ENCODE data around the gene CXorf49B.

DNA sequence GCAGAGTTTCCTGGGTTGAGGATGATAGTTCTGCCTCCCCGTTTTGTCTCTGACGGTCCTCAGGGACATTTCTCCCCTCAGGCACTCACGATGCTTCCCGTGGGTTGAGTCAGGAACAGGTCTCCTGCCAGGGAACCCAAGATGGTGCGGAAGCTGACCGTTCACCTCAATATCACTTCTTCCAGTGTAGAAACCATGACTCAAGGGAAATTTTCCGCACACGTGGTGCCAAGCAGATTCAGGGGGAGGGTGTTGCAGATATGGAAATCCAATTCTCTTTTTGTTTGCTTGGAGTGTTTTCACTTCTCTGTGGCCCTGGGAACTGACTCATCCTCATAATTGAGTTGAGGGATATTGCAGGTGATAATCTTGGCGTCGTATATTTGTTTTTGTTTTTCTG, 46.7 kb downstream of the CXorf49B start:
- no peak for TF ChIP-seq CTCF (IDR thresholded peaks at IDR 0.05 in 8 of 11, conservative IDR thresholded peaks at IDR 0.05 in 3 of 11)
- TF ChIP-seq POLR2A (IDR thresholded peaks at IDR 0.05) = no peak
- no peak for TF ChIP-seq POLR2AphosphoS5 (IDR thresholded peaks at IDR 0.05)
